Gastroesophageal sphincter (tissue), 3 donors: Measurements from ENCODE around the gene AMOTL1.

ENCODE experiments used
- CTCF ChIP-seq, 4 experiments: fragments of 200-600 bp in 2 of 4; fragments of 450-650 bp in 2 of 4; sonication (generic) in 1 of 4; IDR thresholded peaks; one replicate each; pipeline ENCODE4 v1.5.1; 2017 to 2019; ENCODE audit warnings: antibody characterized with exemption in 4 of 4, mild to moderate bottlenecking in 2 of 4, moderate library complexity in 2 of 4
- POLR2A ChIP-seq, 2 donors: fragments of 450-650 bp; IDR thresholded peaks; one replicate each; pipeline ENCODE4 v1.6.1; 2017; ENCODE audit warnings: antibody characterized with exemption in 2 of 2, mild to moderate bottlenecking in 2 of 2, moderate library complexity in 1 of 2
- POLR2AphosphoS5 ChIP-seq: sonication (generic); formaldehyde crosslinking; IDR thresholded peaks from one replicate; pipeline ENCODE4 v1.6.1; 2017; ENCODE audit warnings: antibody characterized with exemption

DNA sequence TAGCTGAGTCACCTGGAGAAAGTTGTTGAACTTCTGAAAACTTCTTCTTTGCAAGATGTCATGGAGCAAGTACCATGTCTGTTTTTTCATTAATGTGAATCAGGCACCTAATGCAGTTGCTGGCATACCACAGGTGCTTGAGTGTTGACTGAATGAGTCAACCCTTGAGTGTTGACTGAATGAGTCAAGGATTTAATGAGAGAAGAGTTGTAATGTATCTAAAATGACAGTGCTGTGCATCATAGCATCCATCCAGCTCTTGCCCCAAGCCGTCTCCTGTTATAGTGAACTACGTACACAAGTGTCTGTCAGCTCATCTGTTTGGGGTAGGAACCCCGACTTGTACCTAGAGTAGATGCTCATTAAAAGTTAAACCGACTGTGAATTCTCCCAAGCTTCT, 112.1 kb downstream of the AMOTL1 start:
- no peak for TF ChIP-seq POLR2A (IDR thresholded peaks at IDR 0.05)
- no peak for TF ChIP-seq CTCF (IDR thresholded peaks at IDR 0.05)
- no peak for TF ChIP-seq POLR2AphosphoS5
